NCI-H1930 (cell line): Measurements from ENCODE around the gene DCTPP1.
"Not testable (repeated sequence)": the region's sequence is repeated elsewhere in the genome, so short reads cannot be mapped to it uniquely, and the experiment has no call there.

Experiments
- DNase-seq, 2 experiments: peaks; one replicate each; lab custom pipeline; 2025; lab: John Stamatoyannopoulos, UW

DCTPP1 gene

DNA sequence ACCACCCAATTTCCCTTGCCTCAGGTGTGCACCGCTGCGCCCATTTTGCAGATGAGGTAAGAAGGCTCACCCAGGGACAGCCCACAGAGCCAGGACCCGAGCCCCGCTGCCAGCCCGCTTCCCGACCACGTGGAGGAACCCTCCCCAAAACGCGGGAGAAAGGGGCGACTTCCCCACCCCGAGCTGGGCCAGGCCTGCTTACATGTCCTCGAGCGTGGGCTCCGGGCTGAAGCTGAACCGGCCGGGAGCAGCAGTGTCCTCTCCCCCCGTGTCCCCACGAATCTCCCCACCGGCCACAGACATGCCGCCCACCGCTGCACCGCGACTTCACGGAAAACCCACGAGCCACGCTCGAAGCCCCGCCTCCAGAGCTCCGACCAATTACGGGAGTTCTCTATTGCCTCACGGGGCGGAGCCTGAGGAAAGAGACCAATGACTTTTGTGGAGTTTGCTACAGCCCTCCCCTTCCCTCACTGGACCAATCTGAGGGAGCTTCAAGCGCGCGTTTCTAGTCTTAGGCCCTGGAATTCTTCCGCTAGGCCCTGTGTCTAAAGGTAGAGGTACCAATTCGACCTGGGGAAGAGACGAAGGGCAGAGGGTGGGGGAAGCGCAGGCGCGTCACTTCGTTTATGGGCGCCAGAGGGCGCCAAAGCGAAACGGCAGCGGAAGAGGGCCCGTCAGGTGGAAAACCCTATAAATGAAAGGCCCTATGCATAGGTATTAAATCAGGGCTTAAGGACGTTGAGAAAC is at the start of gene DCTPP1:
Gene DCTPP1 (minus strand): TSS at position 353 of the 750 bp plus-strand sequence. CDS start 50 bp downstream, at position 303.
- peak; percentile 99 to 100 for DNase-seq

DNA sequence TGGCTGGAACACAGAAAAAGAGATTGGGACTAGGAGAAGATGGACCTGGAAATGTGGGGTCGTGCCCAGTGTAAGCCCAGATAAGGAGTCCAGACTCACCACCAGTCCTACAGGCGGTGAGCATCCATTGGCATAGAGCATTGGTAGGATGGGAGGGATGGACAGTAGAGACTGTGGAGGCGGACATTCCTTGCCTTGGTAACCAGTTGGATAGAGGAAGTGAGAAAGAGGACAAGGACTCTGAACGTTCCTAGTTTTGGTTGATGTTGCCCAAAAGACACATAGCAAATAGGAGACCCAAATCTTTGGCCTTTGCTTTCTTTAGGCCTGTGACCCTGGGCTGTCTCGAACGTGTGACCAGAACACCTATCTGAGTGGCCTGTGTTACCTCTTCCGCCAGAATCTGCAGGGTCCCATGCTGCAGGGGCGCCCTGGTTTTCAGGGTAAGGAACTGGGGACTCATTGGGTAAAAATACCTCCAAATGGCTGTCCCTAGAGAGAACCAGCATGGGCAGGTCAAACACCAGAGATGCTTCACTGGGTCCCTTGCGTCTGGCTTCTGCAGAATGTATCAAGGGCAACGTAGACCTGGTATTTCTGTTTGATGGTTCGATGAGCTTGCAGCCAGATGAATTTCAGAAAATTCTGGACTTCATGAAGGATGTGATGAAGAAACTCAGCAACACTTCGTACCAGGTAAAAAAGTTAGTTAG is 49.1 kb upstream of the DCTPP1 start:
- DNase-seq = no peak

DNA sequence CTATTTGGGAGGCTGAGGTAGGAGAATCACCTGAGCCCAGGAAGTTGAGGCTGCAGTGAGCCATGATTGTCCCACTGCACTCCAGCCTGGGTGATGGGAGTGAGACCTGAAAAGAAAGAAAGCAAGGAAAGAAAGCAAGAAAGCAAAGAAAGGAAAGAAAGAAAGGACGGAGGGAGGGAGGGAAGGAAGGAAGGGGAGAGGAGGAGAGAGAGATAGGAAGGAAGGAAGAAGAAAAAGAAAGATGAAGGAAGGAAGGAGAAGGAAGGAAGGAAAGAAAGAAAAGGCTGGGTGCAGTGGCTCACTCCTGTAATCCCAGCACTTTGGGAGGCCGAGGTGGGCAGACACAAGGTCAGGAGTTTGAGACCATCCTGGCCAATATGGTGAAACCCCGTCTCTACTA is 47.9 kb upstream of the DCTPP1 start:
- not testable (repeated sequence) for DNase-seq

DNA sequence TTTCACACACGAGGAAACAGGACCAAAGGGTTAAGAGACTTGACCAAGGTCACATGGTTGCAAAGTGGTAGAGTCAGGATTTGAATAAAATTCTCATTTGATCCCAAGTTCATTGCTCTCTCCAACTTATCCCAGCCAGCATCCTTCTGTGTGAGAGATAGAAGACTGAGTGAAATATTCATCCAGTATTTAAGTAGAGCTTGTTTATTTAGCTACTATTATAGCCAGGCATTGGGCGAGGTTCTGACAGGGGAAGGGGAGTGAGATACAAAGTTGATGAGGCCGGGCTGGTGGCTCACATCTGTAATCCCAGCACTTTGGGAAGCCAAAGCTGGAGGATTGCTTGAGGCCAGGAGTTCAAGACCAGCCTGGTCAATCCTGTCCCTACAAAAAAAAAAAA is 47.2 kb upstream of the DCTPP1 start:
- DNase-seq = no peak

DNA sequence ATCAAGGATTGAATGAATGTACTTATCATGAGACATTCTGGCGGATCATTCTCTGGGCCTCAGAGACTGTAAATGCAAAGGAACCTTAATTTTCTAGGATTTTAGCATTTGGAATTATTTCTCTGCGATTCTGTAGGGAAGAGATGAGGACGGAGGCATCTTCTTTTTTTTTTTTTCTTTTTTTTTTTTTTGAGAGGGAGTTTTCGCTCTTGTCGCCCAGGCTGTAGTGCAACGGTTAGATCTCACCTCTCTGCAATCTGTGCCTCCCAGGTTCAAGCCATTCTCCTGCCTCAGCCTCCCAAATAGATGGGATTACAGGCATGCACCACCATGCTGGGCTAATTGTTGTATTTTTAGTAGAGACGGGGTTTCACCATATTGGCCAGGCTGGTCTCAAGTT is 44.9 kb upstream of the DCTPP1 start:
- DNase-seq = no peak

DNA sequence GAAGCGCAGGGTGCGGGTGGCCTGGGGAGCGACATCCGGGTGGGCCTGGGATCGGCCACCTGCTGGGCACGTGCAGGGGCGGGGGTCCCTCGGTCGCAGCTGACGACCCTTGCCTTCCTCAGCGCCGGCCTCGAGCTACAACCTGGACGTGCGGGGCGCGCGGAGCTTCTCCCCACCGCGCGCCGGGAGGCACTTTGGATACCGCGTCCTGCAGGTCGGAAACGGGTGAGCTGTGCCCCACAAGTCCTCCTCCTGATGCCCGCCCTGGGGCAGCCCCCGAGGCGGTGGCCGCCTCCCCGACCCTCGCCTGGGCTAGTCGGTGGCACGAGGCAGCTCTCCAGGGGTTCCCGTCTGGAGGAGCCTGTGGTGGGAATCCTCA is 44.2 kb upstream of the DCTPP1 start:
- no peak for DNase-seq

DNA sequence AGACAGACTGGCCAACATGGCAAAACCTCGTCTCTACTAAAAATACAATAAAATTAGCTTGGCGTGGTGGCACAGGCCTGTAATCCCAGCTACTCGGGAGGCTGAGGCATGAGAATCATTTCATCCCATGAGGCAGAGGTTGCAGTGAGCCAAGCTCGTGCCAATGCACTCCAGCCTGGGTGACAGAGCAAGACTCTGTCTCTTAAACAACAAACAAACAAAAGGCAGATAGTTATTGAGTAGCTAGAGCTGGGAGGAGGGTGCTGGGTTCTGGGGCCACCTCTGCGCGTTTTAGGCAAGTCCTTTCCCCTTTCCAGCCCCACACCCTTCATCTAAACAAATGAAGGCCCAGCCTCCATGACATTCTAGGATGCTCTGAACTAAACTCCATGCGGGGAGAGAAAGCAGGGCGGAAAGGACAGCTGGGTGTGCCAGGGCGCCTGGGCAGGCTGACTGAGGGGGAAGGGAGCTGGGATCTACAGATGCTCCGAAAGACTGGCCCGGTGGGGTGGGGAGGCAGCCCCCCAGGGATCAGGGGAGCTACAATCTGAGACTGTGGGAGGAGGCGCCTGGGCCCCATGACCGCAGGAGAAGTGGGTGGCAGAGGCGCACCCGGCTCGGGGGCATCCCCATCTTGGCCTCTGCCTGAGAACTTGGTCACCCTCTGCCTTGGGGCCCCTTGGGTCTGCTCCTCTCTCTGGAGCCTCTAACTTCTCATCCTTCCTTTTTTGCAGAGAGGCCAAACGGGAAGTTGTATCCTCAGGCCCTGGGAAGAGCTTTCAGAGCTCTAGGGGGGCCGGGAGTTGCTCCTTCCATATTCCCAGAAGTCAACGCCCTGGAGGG is 43.6 kb upstream of the DCTPP1 start:
- DNase-seq = no peak

DNA sequence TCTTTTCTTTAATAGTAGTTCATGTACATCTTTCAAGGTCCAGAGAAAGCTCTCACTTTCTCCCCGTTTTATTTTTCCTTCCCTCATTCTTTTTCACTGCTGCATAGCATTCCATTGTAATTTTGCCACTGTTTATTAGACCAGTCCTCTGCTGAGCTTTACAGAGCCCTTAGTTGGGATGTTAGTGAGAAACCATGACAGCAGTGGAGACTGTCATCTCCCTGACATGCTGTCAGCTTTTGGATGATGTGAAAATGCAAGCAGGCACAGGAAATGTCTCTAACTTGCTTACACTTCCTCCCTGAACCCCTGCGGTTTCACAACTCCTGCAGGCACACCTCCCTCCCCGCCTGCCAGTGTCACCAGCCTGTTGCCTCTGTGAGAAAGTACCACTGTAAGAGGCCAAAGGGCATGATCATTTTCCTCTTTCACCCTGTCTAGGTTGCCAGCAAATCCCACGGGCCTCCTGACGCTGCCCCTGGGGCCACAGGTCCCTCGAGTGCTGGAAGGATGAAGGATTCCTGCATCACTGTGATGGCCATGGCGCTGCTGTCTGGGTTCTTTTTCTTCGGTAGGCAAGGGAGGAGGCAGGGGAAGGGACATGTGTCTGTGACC is 42.6 kb upstream of the DCTPP1 start, which contains the start of gene ITGAL:
Gene ITGAL (plus strand): TSS at position 415 of the 615 bp plus-strand sequence. CDS start 96 bp downstream, at position 511.
- DNase-seq = no peak

DNA sequence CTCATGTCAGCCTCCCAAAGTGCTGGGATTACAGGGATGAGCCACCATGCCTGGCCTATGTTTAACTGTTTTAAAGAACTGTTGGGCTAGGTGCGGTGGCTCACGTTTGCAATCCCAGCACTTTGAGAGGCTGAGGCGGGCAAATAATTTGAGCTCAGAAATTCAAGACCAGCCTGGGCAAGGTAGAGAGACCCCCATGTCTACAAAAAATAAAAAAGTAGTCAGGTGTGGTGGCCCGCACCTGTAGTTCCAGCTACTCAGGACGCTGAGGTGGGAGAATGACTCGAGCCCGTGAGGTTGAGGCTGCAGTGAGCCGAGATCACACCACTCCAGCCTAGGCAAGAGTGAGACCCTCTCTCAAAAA is 40.8 kb upstream of the DCTPP1 start:
- no peak for DNase-seq

DNA sequence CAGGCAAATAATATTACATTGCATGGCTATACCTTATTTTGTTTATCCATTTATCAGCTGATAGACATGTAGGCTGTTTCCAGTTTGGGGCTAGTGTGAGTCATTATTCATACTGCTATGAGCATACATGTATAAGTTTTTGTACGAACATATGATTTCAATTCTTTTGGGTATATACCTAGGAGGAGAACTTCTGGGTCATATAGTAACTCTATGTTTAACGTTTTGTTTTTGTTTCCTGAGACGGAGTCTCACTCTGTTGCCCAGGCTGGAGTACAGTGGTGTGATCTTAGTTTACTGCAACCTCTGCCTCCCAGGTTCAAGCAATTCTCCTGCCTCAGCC is 40.3 kb upstream of the DCTPP1 start:
- DNase-seq = no peak

DNA sequence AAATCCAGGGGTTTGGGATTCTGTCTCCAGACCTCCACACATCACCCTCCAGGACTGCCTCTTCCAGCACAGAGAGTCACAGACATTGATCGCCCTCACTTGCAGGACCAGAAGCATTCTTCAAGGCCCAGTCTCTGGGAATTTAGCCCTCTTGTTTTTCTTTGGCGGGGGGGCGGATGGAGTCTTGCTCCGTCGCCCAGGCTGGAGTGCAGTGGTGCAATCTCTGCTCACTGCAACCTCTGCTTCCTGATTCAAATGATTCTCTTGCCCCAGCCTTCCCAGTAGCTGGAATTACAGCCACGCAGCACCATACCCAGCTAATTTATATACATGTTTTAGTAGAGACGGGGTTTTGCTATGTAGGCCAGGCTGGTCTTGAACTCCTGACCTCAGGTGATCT is 34.2 kb upstream of the DCTPP1 start:
- no peak for DNase-seq

DNA sequence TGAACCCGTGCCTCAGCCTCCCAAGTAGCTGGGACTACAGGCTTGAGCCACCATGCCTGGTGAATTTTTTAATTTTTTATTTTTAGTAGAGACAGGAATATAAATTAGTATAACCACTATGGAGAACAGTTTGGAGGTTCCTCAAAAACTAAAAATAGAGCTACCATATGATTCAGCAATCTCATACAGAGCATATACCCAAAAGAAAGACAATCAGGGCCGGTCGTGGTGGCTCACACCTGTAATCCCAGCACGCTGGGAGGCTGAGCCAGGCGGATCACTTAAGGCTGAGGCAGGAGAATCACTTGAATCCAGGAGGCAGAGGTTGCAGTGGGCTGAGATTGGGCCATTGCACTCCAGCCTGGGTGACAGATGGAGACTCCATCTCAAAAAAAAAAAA is 31.6 kb upstream of the DCTPP1 start:
- DNase-seq = not testable (repeated sequence)

DNA sequence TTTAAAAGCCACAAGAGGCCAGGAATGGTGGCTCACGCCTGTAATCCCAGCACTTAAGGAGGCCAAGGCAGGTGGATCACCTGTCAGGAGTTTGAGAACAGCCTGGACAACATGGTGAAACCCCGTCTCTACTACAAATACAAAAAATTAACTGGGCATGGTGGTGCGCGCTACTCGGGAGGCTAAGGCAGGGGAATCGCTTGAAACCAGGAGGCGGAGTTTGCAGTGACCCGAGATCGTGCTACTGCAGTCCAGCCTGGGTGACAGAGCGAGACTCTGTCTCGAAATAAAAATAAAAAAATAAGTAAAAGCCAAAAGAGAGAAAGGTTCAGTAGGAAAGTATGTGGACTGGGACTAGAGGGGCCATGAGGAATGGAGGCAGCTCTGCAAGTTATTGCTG is 29.6 kb upstream of the DCTPP1 start:
- DNase-seq = no peak

DNA sequence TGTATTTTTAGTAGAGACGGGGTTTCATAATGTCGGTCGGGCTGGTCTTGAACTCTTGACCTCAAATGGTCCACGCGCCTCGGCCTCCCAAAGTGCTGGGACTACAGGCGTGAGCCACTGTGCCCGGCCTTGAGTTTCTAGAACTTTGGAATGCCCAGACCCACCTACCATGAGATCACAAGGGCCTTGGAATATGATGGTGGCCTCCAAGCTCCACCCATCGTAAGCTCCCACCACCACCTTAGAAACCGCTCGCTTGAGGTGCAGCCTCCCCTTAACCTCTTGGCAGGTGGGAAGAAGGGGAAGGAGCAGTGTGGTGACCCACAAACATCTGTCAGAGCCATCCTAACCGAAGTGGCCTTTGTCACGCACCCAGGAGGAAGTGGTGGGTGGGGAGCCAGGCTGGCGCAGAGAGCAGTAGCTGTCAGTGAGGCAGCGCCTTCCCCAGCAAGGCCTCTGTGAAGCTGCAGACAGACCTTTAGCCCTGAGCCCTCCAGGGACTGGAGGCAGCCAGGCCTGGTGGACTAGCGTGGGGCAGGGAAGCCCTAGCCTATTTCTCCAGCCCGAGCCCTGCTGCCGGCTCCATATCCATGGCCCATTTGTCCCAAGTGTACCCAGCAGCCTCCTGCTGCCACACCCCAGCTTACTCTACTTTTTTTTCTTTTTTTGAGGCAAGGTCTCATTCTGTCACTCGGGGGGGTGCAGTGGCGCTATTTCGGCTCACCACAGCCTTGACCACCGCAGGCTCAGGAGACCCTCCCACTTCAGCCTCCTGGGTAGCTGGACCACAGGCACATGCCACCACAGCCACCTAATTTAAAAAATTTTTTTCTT is 28.9 kb upstream of the DCTPP1 start:
- DNase-seq = no peak

DNA sequence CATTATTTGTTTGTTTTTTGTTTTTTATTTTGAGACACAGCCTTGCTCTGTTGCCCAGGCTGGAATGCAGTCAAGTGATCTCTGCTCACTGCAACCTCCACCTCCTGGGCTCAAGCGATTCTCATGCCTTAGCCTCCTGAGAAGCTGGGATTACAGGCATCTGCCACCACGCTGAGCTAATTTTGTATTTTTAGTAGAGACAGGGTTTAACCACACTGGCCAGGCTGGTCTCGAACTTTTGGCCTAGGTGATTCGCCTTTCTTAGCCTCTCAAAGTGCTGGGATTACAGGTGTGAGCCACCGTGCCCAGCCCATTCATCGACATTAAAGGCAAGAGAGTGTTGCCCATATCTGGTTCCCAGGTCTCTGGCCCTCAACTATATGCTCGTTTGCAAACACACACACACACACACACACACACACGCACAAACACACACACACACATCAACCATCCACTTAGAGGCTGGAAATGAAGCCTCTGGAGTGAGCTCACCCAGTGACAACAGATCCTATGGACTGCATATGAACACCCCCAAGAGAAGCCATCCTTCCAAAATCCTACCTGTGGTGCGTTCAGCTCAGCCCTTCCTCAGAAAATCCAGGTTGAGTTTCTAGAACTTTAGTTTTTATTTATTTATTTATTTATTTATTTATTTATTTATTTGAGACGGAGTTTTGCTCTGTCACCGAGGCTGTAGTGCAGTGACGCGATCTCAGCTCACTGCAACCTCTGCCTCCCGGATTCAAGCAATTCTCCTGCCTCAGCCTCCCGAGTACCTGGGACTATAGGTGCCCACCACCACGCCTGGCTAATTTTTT is 28.1 kb upstream of the DCTPP1 start:
- DNase-seq = no peak

DNA sequence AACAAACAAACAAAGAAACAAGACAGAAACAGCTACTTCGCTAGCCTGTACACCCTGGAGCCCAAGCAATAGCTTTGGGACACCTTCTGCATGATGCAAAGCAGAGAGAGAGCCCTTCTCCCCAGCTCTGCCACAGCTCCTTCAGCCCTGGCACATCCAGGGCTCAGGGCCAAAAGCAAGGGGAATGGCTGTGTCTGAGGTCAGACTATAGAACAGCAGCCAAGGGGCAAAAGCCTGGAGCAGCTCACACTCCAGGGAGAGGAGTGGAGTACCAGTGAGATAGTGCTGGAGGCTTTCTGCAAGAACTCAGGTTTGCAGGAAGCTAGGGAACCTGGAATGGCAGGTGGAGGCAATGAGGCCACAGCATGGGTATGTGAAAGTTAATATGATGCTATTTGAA is 27.4 kb upstream of the DCTPP1 start:
- no peak for DNase-seq

DNA sequence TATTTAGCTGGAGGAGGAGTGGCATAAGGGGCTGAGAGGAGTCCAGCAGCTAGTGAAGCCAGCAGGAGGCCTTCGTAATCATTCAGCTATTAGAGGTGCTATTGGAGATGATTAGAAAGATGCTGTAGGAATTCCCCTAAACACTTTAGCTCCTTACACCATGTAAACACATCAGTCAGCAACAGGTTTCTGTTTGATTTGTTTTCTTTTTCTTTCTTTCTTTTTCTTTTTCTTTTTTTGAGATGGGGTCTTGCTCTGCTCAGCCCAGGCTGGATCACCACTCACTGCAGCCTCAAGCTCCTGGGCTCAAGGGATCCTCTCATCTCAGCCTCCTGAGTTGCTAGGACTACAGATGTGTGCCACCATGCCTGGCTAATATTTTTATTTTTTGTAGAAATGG is 26.5 kb upstream of the DCTPP1 start:
- DNase-seq = no peak

DNA sequence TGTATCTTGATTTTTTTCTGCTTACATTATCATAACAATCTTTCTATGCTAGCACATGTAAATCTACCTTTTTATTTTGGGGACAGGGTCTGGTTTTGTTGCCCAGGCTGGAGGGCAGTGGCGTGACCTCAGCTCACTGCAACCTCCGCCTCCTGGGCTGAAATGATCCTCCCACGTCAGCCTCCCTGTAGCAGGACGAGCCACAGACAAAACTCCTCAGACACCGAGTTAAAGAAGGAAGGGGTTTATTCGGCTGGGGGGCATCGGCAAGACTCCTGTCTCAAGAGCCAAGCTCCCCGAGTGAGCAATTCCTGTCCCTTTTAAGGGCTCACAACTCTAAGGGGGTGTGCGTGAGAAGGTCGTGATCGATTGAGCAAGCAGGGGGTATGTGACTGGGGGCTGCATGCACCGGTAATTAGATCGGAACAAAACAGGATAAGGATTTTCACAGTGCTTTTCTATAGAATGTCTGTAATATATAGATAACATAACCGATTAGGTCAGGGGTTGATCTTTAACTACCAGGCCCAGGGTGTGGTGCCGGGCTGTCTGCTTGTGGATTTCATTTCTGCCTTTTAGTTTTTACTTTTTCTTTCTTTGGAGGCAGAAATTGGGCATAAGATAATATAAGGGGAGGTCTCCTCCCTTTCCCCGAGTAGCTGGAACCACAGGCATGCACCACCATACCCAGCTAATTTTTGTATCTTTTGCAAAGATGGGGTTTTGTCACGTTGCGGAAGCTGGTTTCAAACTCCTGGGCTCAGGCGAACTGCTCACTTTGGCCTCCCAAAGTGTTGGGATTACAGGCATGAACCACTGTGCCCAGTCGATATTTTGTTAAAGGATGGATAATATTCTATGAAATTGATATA is 23.1 kb upstream of the DCTPP1 start:
- DNase-seq = not testable (repeated sequence)

DNA sequence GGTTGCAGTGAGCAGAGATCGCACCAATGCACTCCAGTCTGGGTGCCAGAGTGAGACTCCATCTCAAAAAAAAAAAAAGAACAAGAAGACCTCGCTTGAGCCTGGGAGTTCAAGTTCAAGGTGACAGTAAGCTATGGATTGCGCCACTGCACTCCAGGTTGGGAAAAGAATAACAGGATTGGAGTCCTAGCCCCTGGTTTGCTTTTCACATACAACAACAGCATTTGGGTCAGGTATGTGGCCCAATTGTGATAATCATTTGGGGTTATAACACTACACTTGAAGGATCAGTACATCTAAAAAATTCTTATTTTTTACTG is 19.2 kb upstream of the DCTPP1 start:
- no peak for DNase-seq
